Measurements from ENCODE around the gene PPFIBP1.
"Not testable (repeated sequence)": the region's sequence is repeated elsewhere in the genome, so short reads cannot be mapped to it uniquely, and the experiment has no call there.

PPFIBP1 gene

GRCh38 chr12:27571463-27571862 lies 47.5 kb downstream of the PPFIBP1 start:
- DNase-seq = no peak

DNA sequence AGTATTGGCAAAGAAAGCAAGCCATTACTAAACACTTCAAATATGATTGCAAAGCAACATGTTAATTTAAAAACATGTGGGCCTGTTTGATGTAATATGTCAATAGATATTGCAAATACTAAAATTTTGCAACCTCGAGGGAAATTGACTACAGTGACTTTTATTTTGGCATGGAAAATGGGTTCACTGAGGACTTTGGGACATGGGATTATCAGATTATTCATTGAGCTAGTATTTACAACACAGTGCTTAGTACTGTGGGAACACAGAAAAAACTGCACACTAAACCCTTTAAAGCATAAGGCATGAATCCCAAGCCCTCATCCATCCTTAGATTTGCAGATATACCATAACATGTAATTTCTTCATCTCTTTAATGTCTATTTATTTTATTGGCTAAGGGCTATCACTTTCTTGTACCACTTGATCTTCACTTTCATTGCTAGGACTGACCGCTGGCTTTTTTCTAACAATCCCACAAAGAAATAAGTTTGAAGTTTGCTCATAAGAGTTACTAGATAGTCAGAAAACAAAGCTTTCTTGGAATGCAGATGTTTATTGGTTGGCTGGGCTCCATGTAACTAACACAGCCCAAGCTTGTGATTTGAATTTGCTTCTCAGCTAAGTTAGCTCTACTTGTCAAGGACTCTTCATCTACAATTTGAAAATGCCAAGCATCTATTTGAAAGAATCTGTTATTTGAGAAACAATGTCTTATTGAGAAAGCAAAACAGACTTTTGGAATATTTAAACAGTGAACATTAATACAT lies 48.7 kb downstream of the PPFIBP1 start:
- DNase-seq = no peak

- no peak for DNase-seq
These were observed 50.0 kb downstream of the PPFIBP1 start for GRCh38 chr12:27573972-27574371.

GRCh38 chr12:27575090-27575761 lies 51.2 kb downstream of the PPFIBP1 start:
- no peak for DNase-seq

DNA sequence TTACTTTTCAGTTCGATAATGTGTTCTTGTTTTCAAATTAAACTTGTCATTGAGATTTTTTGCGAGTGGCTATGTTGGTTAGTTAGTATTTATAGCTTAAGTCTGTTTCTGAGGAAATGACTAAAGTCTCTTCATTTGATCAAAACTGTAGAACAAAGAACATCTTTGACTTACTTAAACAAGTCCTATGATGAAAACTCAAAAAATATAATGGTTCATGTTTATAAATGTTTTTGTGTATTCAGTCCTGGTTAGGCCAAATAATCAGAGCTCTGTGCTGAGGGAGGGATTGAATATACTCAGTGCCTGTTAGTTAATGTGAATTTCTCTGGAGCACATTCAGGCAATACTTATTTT lies 51.7 kb downstream of the PPFIBP1 start:
- DNase-seq = no peak

DNA sequence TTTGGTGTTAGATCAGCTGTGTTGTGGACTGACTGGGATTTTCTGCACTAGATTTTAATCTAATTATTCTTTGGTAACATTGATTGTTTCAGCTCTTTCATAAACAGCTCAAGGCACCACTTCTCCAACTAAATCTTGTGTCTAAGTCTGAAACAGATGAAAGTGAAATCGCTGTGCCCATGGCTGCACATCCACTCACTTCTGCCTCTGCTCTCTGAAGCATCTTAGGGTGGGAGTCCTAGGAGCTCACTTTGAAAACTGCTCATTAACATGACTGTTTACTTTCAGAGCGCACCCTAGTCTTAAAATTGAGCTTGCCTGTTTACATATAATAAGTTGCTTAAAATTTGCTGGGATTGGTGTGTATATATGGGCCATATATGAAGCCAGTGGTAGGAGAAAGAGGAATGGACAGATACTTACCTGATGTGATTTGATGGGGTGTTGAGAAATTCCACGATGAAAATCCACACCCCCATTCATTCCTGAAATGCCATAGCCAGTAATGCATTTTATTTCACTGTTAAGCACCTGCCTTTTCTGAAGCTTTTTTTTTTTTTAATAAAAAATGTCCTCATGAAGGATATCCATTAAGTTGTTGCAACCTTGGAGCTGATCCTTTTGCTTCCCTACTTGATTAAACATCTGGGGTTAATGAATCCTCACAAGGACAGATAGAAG lies 52.8 kb downstream of the PPFIBP1 start:
- DNase-seq = no peak

- DNase-seq = no peak
These were observed 53.7 kb downstream of the PPFIBP1 start for GRCh38 chr12:27577688-27578087.

- no peak for DNase-seq
These were observed 54.8 kb downstream of the PPFIBP1 start for GRCh38 chr12:27578689-27579372.

- no peak for DNase-seq
These were observed 56.7 kb downstream of the PPFIBP1 start for GRCh38 chr12:27580561-27581330.

DNA sequence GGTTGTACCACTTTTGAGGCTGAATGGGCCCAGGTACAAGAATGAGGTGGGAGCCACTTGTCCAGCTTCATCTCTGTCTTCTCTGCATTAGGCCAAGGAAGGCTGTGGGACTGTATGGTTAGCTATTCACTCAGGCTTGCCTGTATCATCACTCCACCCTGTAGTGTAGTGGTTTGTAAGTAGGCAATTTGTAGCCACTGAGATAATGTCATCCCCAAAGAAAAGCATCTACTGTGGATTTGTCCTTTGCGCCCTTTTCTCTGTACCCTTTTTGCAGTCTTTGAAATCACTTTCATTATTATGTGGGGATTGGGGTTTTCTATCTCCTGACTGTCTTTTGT lies 57.3 kb downstream of the PPFIBP1 start:
- not testable (repeated sequence) for DNase-seq

GRCh38 chr12:27581833-27582232 lies 57.8 kb downstream of the PPFIBP1 start:
- DNase-seq = not testable (repeated sequence)

DNA sequence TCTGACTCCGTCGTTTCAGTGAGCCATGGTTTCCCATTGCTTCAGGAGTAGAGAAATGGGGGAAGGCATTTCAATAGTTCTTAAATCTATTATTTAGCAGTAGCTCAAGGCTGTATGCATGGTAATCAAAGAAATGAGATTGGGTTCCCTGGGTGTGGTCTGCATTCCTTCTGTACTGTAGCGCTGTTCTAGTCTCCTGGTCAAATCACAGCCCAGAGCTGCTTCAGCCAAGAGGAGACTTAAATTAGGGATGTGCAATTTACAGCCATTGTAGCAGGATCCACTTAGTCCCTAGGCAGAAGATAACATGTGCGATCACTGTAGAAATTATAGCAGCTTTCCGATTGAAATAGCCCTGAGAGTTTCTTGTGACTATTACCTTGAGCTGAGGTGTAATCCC lies 58.4 kb downstream of the PPFIBP1 start:
- not testable (repeated sequence) for DNase-seq

DNA sequence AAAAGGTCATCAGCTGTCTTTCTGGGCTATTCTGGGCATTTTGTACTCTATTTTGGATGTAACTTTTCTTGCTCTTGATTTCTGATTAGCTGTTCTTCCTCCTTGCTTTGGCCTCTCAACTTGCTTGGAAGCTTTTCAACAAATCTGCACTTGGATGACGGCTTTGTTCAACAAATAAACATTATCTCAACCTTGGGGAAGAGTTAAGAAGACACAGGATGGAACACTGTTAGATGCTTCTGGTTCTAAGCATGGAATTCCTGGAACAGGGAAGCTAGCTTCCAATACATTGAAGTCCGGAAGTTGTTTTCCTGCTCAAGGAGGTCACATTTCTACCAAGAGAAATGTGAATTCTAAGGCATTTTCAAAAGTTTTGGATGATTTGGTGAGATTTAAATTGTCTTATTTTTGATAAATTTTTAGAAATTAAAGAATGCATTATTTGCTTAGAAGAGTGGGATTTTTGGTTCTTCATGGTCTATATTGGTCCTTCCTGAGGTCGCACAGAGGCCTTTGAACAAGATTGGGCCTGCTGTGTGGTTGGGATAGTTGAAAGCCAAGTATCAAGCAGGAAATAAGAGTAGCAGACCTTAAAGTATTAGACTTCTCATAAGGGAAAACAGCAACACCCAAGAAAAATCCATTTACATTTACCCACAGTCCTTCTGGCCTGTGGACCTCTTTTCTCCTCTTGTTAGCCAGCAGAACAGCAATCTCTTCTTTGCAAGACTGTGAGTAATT lies 59.2 kb downstream of the PPFIBP1 start:
- DNase-seq = no peak

- no peak for DNase-seq
These were observed 60.0 kb downstream of the PPFIBP1 start for GRCh38 chr12:27583981-27584380.

- no peak for DNase-seq
These were observed 61.8 kb downstream of the PPFIBP1 start for GRCh38 chr12:27585739-27586265.

- not testable (repeated sequence) for DNase-seq
These were observed 64.2 kb downstream of the PPFIBP1 start for GRCh38 chr12:27588075-27588730.

GRCh38 chr12:27588776-27589175 lies 64.8 kb downstream of the PPFIBP1 start:
- no peak for DNase-seq

- DNase-seq = no peak
These were observed 65.4 kb downstream of the PPFIBP1 start for GRCh38 chr12:27589419-27589818.

- DNase-seq = not testable (repeated sequence)
These were observed 67.7 kb downstream of the PPFIBP1 start for GRCh38 chr12:27591698-27592097.

GRCh38 chr12:27592548-27592947 lies 68.5 kb downstream of the PPFIBP1 start:
- no peak for DNase-seq

DNA sequence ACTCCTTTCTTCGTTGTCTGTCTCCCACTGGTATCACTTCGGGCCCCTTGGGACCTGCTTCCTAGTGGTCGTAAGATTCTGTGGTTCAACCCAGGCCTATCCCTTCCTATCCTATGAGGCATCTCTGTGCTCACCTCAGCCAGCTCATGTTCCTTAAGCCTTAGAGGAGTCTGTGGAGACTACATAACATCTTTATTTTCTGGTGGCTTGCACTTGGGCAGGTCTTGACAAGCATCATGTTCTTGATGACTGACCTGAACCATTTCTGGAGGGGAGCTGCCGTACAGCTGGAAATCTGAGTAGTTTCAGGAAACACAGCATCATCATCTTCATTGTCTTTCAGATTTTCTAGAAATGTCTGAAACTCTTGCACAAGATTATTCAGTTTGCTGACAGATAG lies 69.3 kb downstream of the PPFIBP1 start:
- DNase-seq = no peak

Measured in CD4-positive, alpha-beta T cell treated with Interleukin-1 beta for 1 hour (primary cell).